ENCODE results near the gene RSRC1.
A peak's percentile ranks its signal among the peaks of the same experiment; 100 is the strongest.
"Not testable (repeated sequence)": the region's sequence is repeated elsewhere in the genome, so short reads cannot be mapped to it uniquely, and the experiment has no call there.

The RSRC1 gene
- 29.4 to 36.2 reads per million in 2 donors for total RNA-seq

GRCh38 chr3:158109804-158110657 is at the start of gene RSRC1:
TSS of gene RSRC1 (plus strand) at chr3:158110089. CDS start at chr3:158122105, 12,016 bp downstream.
- peak; percentile 61 for DNase-seq

GRCh38 chr3:158065574-158065973 is 44.3 kb upstream of the RSRC1 start:
- not testable (repeated sequence) for DNase-seq

- no peak for DNase-seq
Measured at GRCh38 chr3:158072790-158073189, 37.1 kb upstream of the RSRC1 start.

- no peak for DNase-seq
Measured at GRCh38 chr3:158074591-158074990, 35.3 kb upstream of the RSRC1 start.

GRCh38 chr3:158079599-158079998 is 30.3 kb upstream of the RSRC1 start:
- no peak for DNase-seq

GRCh38 chr3:158084651-158085050 is 25.2 kb upstream of the RSRC1 start:
- DNase-seq: no peak

- DNase-seq: no peak
Measured at GRCh38 chr3:158085358-158085757, 24.5 kb upstream of the RSRC1 start.

GRCh38 chr3:158085931-158086330 is 24.0 kb upstream of the RSRC1 start:
- no peak for DNase-seq

- DNase-seq: no peak
Measured at GRCh38 chr3:158086361-158086760, 23.5 kb upstream of the RSRC1 start.

- no peak for DNase-seq
Measured at GRCh38 chr3:158086776-158087175, 23.1 kb upstream of the RSRC1 start.

GRCh38 chr3:158091531-158091930 is 18.4 kb upstream of the RSRC1 start:
- DNase-seq: no peak

- DNase-seq: no peak
Measured at GRCh38 chr3:158093526-158093925, 16.4 kb upstream of the RSRC1 start.

- no peak for DNase-seq
Measured at GRCh38 chr3:158094235-158095110, 15.4 kb upstream of the RSRC1 start.

- no peak for DNase-seq
Measured at GRCh38 chr3:158095111-158095813, 14.6 kb upstream of the RSRC1 start.

- no peak for DNase-seq
Measured at GRCh38 chr3:158095814-158096704, 13.8 kb upstream of the RSRC1 start.

GRCh38 chr3:158097081-158097592 is 12.8 kb upstream of the RSRC1 start:
- no peak for DNase-seq

- peak; percentile 51 for DNase-seq
Measured at GRCh38 chr3:158097593-158098308, 12.1 kb upstream of the RSRC1 start.

GRCh38 chr3:158098309-158098639 is 11.6 kb upstream of the RSRC1 start:
- no peak for DNase-seq

- DNase-seq: no peak
Measured at GRCh38 chr3:158098834-158099424, 11.0 kb upstream of the RSRC1 start.

- no peak for DNase-seq
Measured at GRCh38 chr3:158100681-158101080, 9.2 kb upstream of the RSRC1 start.

All from T-helper 9 cell (primary cell).